Endothelial cell of umbilical vein (primary cell): ENCODE measurements around the gene DEPDC5. TPM values are rescaled to one million over a fixed set of nuclear protein-coding genes. Genes with fewer than 3 reads are reported as not detected.

Experiments
- BruUV-seq: library from RNA; stranded (reverse); fragments of 400-500 nt; replicated peaks from 2 replicates; lab custom pipeline; 2021; lab: Mats Ljungman, UMichigan
- CTCF ChIA-PET: fragments of 300-600, 350-600 bp; sonication (Branson Sonifier 250); formaldehyde crosslinking; loops from one replicate; lab custom pipeline; 2021; ENCODE audit warnings: antibody characterized with exemption, inconsistent platforms; lab: Charles Lee
- POLR2A ChIA-PET: fragments of 300-600, 350-600 bp; sonication (Branson Sonifier 250); formaldehyde crosslinking; loops from one replicate; lab custom pipeline; 2021; ENCODE audit warnings: antibody characterized with exemption, inconsistent platforms; lab: Charles Lee
- DNase-seq: peaks from one replicate; pipeline ENCODE4 v3.0.0-alpha.2; 2011; ENCODE audit warnings: low read depth, low spot score
- FAIRE-seq: peaks from 2 replicates; lab custom pipeline; 2011; peaks lifted over from hg19 to GRCh38; lab: Jason Lieb, UNC
- H2AFZ ChIP-seq: 2 replicates; pipeline ENCODE4 v1.6.0; 2012; ENCODE audit warnings: low read depth, low read length, control low read depth, inconsistent platforms
- H3K27ac ChIP-seq: 2 replicates; pipeline ENCODE4 v1.5.1; 2011; ENCODE audit warnings: low read depth, mild to moderate bottlenecking, control low read depth, low read length, moderate library complexity; ENCODE audit not compliant: insufficient read depth
- H3K27me3 ChIP-seq, 2 experiments: 2 replicates each; pipeline versions ENCODE4 v1.6.0 to v1.6.1; 2011; ENCODE audit warnings: low read length in 2 of 2, mixed read lengths in 1 of 2; ENCODE audit not compliant: control insufficient read depth in 2 of 2, insufficient read depth in 2 of 2
- H3K36me3 ChIP-seq, 2 experiments: 2 replicates in 1 of 2; 3 replicates in 1 of 2; pipeline ENCODE4 v1.5.1; 2011; ENCODE audit warnings: low read length in 2 of 2, mild to moderate bottlenecking in 1 of 2, moderate library complexity in 1 of 2; ENCODE audit not compliant: control insufficient read depth in 2 of 2, insufficient read depth in 2 of 2; ENCODE audit errors: extremely low read depth in 1 of 2
- H3K4me1 ChIP-seq: 3 replicates; pipeline ENCODE4 v1.5.1; 2011; ENCODE audit warnings: mild to moderate bottlenecking, low read length; ENCODE audit not compliant: control insufficient read depth, insufficient read depth; ENCODE audit errors: extremely low read depth
- H3K4me2 ChIP-seq: 2 replicates; pipeline ENCODE4 v1.6.1; 2011; ENCODE audit warnings: low read length, control low read depth, mixed read lengths; ENCODE audit not compliant: insufficient read depth
- H3K4me3 ChIP-seq, 3 experiments: fragments of 200-600 bp in 1 of 3; sonication (generic), shearing (Covaris generic) in 1 of 3; replicated peaks in 1 of 3; 2 replicates each; pipeline ENCODE4 v1.5.1; 2011 to 2016; ENCODE audit warnings: control low read depth in 3 of 3, low read length in 3 of 3, mild to moderate bottlenecking in 2 of 3, inconsistent platforms in 1 of 3, low read depth in 1 of 3, moderate library complexity in 1 of 3; ENCODE audit not compliant: insufficient read depth in 1 of 3
- H3K79me2 ChIP-seq: 2 replicates; pipeline ENCODE4 v1.6.0; 2012; ENCODE audit warnings: low read length, inconsistent platforms; ENCODE audit not compliant: control insufficient read depth, insufficient read depth
- H3K9ac ChIP-seq: replicated peaks from 2 replicates; pipeline ENCODE3; 2011; ENCODE audit warnings: low read length, control low read depth; ENCODE audit not compliant: insufficient read depth; ENCODE audit errors: extremely low read depth
- H3K9me1 ChIP-seq: replicated peaks from 3 replicates; pipeline ENCODE4 v1.6.0; 2011; ENCODE audit warnings: mild to moderate bottlenecking, low read length; ENCODE audit not compliant: control insufficient read depth, insufficient read depth; ENCODE audit errors: extremely low read depth
- H3K9me3 ChIP-seq: replicated peaks from 2 replicates; pipeline ENCODE4 v1.5.1; 2012; ENCODE audit warnings: low read length, inconsistent platforms; ENCODE audit not compliant: control insufficient read depth, insufficient read depth
- H4K20me1 ChIP-seq: replicated peaks from 2 replicates; pipeline ENCODE3; 2011; ENCODE audit warnings: mild to moderate bottlenecking, low read length; ENCODE audit not compliant: control insufficient read depth, insufficient read depth; ENCODE audit errors: extremely low read depth
- CTCF ChIP-seq, 2 donors: IDR thresholded peaks; 1 replicate in 1 of 2; 2 replicates in 1 of 2; pipeline ENCODE4 v1.5.1; 2011; ENCODE audit warnings: low read length in 2 of 2, mild to moderate bottlenecking in 2 of 2, moderate library complexity in 2 of 2, control low read depth in 1 of 2, inconsistent platforms in 1 of 2, low read depth in 1 of 2; ENCODE audit not compliant: insufficient read depth in 1 of 2; ENCODE audit errors: extremely low read depth in 1 of 2
- EZH2 ChIP-seq: IDR thresholded peaks from 2 replicates; pipeline ENCODE4 v1.6.1; 2012; ENCODE audit warnings: borderline replicate concordance, low read depth, mild to moderate bottlenecking, moderate library complexity, low read length, inconsistent platforms; ENCODE audit not compliant: severe bottlenecking
- FOS ChIP-seq: IDR thresholded peaks from 2 replicates; pipeline ENCODE4 v1.6.1; 2011; ENCODE audit warnings: mild to moderate bottlenecking, low read length, moderate library complexity, borderline replicate concordance; ENCODE audit not compliant: insufficient read depth
- GATA2 ChIP-seq: IDR thresholded peaks from 2 replicates; pipeline ENCODE4 v1.7.0; 2011; ENCODE audit warnings: low read depth, mild to moderate bottlenecking, moderate library complexity, mixed read lengths, low read length; ENCODE audit not compliant: insufficient read length, insufficient read depth
- JUN ChIP-seq: IDR thresholded peaks from 2 replicates; pipeline ENCODE4 v1.6.1; 2011; ENCODE audit warnings: borderline replicate concordance, low read depth; ENCODE audit not compliant: insufficient read length, insufficient read depth
- MYC ChIP-seq: IDR thresholded peaks from one replicate; pipeline ENCODE4 v1.6.1; 2011; ENCODE audit warnings: mild to moderate bottlenecking, low read depth, low read length
- POLR2A ChIP-seq: IDR thresholded peaks from 2 replicates; pipeline ENCODE4 v1.6.1; 2012; ENCODE audit warnings: low read depth, mild to moderate bottlenecking, control low read depth, low read length
- POLR2AphosphoS5 ChIP-seq: IDR thresholded peaks from 2 replicates; pipeline ENCODE4 v1.6.1; 2012; ENCODE audit warnings: low read depth, mild to moderate bottlenecking, control low read depth, low read length, moderate library complexity; ENCODE audit not compliant: insufficient read depth
- dilution Hi-C: fragments of 300-500 bp; cut with MboI; formaldehyde crosslinking; loops from one replicate; pipeline ENCODE4 v1.15.0; 2019; ENCODE audit warnings: low sequenced_read_pairs; ENCODE audit not compliant: extremely low pct_ligation_motif_present
- intact Hi-C: fragments of 100-400 bp; cut with micrococcal nuclease; formaldehyde crosslinking; loops from one replicate; pipeline ENCODE4 v1.10.0; 2022
- polyA plus RNA-seq, 4 experiments: library from polyadenylated mRNA; depleted of rRNA in 3 of 4; stranded (reverse) in 3 of 4; unstranded in 1 of 4; fragments of >200 nt; gene quantifications; 2 replicates each; pipeline versions ENCODE4 v1.2.1 to v1.2.3, GENCODE V29; 2011 to 2012; ENCODE audit warnings: missing spikeins in 1 of 4
- total RNA-seq: library from RNA; stranded (reverse); gene quantifications from 2 replicates; pipeline ENCODE4 v1.2.3, GENCODE V29; 2021
- TF ChIP-seq, protein P1 (sequence below): IDR thresholded peaks from 2 replicates; pipeline ENCODE4 v1.6.1; 2011; ENCODE audit not compliant: insufficient read depth, insufficient read length

Gene DEPDC5
- total and polyA plus RNA-seq, 2 donors (not counting 3 experiments of a cell fraction or from before 2014, with no cell fraction given) = 13.1 to 36.6 TPM

DNA sequence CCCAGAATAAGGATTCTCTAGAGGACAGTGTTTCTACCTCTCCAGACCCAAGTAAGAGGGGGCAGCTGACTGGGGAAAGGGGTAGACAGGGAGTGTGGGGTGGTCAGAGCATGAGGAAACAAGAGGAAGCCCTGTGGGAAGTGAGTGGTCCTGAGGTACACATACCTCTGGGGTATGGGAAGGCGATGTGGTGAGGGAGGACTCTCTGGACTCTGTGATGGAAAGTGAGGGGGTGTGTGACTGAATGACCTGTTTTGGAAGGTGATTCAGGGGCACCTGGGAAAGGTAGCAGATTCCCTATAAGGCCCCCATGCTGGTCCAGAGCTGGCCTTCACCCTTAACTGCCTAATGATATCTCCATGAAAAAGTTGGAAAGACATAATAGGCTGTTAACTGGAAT, 80.1 kb downstream of the DEPDC5 start:
- POLR2A ChIA-PET = no interaction called here
- BruUV-seq = no TSS peak
- Histone ChIP-seq H3K27ac (no peak overlapping the region), H3K9me3 (no peaks in the 10 kb centered on the region), H3K36me3 (peaks cover 0 to 7% of the 10 kb centered on the region in 2 experiments), H3K9ac (no peak overlapping the region), H3K27me3 (no peaks in the 10 kb centered on the region), H3K4me2 (no peak overlapping the region), H3K4me1 (peaks cover 14% of the 10 kb centered on the region), H3K9me1 (no peaks in the 10 kb centered on the region), H3K79me2 (no peaks in the 10 kb centered on the region), H2AFZ (no peak overlapping the region), H4K20me1 (no peaks in the 10 kb centered on the region), H3K4me3 (no peak overlapping the region)
- TF ChIP-seq FOS (no peak), MYC (no peak), CTCF (IDR thresholded peaks at IDR 0.05; ENCODE audit: extremely low read depth in 1 of 2, insufficient read depth in 1 of 2, low read depth in 1 of 2, low read length in 2 of 2) (no peak), POLR2A (no peak), JUN (no peak), POLR2AphosphoS5 (no peak), EZH2 (no peak), GATA2 (no peak)
- TF ChIP-seq, protein P1, sequence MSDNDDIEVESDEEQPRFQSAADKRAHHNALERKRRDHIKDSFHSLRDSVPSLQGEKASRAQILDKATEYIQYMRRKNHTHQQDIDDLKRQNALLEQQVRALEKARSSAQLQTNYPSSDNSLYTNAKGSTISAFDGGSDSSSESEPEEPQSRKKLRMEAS = no peak
- CTCF ChIA-PET = interaction anchor here (1.1 kb wide), 1 partner anchor 11 kb away, joined by 3 read pairs; no protein-coding TSS in a partner anchor
- dilution Hi-C loops (no loop called here), intact Hi-C loops (no loop called here)
- DNase-seq (no peak), FAIRE-seq (no peak)
